ENCODE data around the gene LY6G5B. TPM values are rescaled to one million over a fixed set of nuclear protein-coding genes. Genes with fewer than 3 reads are reported as not detected.

LY6G5B gene
- total RNA-seq, 1 experiment from 2014 or later, result 14.4 TPM

DNA sequence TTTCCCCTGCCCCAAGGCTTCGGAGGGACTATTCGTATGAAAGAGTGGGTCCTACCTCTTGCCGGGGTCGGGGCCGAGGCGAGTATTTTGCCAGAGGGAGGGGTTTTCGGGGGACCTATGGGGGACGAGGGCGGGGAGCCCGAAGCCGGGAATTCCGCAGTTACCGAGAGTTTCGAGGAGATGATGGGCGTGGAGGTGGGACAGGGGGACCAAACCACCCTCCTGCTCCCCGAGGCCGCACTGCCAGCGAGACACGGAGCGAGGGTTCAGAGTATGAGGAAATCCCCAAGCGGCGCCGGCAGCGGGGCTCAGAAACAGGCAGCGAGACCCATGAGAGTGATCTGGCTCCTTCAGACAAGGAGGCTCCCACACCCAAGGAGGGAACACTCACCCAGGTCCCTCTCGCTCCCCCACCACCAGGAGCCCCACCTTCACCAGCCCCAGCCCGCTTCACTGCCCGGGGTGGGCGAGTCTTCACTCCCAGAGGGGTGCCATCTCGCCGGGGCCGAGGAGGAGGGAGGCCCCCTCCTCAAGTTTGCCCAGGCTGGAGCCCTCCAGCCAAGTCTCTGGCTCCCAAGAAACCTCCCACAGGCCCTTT, 38.0 kb upstream of the LY6G5B start:
- no TSS peak for BruUV-seq (replicated peaks)
- H3K27ac Mint-ChIP-seq (ENCODE audit: low read depth, unreplicated experiment), result peak overlapping the region; percentile 12
- no peak for DNase-seq (ENCODE audit: unreplicated experiment)
- H3K4me1 Mint-ChIP-seq (ENCODE audit: insufficient read depth, unreplicated experiment), result no peaks in the 10 kb centered on the region
- peaks cover 100% of the 10 kb centered on the region for H3K36me3 Mint-ChIP-seq (ENCODE audit: insufficient read depth, unreplicated experiment)
- ChIA-PET POLR2A (no interaction called here), CTCF (interaction anchor here (0.8 kb wide), 1 partner anchor 466 kb away, joined by 4 read pairs; no protein-coding TSS in a partner anchor)
- TF ChIP-seq, protein P1, sequence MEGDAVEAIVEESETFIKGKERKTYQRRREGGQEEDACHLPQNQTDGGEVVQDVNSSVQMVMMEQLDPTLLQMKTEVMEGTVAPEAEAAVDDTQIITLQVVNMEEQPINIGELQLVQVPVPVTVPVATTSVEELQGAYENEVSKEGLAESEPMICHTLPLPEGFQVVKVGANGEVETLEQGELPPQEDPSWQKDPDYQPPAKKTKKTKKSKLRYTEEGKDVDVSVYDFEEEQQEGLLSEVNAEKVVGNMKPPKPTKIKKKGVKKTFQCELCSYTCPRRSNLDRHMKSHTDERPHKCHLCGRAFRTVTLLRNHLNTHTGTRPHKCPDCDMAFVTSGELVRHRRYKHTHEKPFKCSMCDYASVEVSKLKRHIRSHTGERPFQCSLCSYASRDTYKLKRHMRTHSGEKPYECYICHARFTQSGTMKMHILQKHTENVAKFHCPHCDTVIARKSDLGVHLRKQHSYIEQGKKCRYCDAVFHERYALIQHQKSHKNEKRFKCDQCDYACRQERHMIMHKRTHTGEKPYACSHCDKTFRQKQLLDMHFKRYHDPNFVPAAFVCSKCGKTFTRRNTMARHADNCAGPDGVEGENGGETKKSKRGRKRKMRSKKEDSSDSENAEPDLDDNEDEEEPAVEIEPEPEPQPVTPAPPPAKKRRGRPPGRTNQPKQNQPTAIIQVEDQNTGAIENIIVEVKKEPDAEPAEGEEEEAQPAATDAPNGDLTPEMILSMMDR (IDR thresholded peaks at IDR 0.05; ENCODE audit: unreplicated experiment), result no peak
- H3K27me3 Mint-ChIP-seq (ENCODE audit: insufficient read depth, unreplicated experiment), result no peaks in the 10 kb centered on the region
- H3K4me3 Mint-ChIP-seq (ENCODE audit: unreplicated experiment), result no peak overlapping the region
- no peaks in the 10 kb centered on the region for H3K9me3 Mint-ChIP-seq (ENCODE audit: unreplicated experiment)
- intact Hi-C loops (cut with micrococcal nuclease), result no loop called here

GRCh38 chr6:31632279-31632946, 37.4 kb upstream of the LY6G5B start:
- BruUV-seq (replicated peaks), result no TSS peak
- H3K9me3 Mint-ChIP-seq (ENCODE audit: unreplicated experiment), result no peaks in the 10 kb centered on the region
- DNase-seq (ENCODE audit: unreplicated experiment), result no peak
- peaks cover 99% of the 10 kb centered on the region for H3K36me3 Mint-ChIP-seq (ENCODE audit: insufficient read depth, unreplicated experiment)
- H3K27me3 Mint-ChIP-seq (ENCODE audit: insufficient read depth, unreplicated experiment), result no peaks in the 10 kb centered on the region
- no peak overlapping the region for H3K4me3 Mint-ChIP-seq (ENCODE audit: unreplicated experiment)
- POLR2A ChIA-PET, result interaction anchor here (1.1 to 3.0 kb wide), 2 partner anchors 10 to 20 kb away, joined by 7 to 10 read pairs; partner anchors contain the start of gene BAG6
- H3K27ac Mint-ChIP-seq (ENCODE audit: low read depth, unreplicated experiment), result no peak overlapping the region
- no peaks in the 10 kb centered on the region for H3K4me1 Mint-ChIP-seq (ENCODE audit: insufficient read depth, unreplicated experiment)
- TF ChIP-seq, protein P1 (IDR thresholded peaks at IDR 0.05; ENCODE audit: unreplicated experiment), result no peak
- intact Hi-C loops (cut with micrococcal nuclease), result no loop called here
- CTCF ChIA-PET, result interaction anchor here (0.6 kb wide), 1 partner anchor 34 kb away, joined by 3 read pairs; no protein-coding TSS in a partner anchor

DNA sequence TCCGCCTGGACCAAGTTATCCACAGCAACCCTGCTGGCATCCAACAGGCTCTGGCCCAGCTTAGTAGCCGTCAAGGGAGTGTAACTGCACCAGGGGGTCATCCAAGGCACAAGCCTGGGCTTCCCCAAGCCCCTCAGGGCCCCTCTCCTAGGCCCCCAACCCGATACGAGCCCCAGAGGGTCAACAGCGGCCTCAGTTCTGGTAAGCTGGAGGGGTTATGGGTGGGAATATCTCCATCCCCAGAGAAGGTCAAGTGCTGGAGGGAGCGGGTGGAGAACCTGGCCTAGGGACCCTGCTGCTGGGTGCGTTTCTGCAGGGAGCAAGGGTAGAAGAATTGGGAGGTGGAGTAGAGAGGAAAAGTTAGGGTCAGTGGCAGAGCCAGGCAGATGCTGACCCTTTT, 36.3 kb upstream of the LY6G5B start:
- no peak overlapping the region for H3K4me3 Mint-ChIP-seq (ENCODE audit: unreplicated experiment)
- H3K36me3 Mint-ChIP-seq (ENCODE audit: insufficient read depth, unreplicated experiment), result peaks cover 97% of the 10 kb centered on the region
- no peaks in the 10 kb centered on the region for H3K4me1 Mint-ChIP-seq (ENCODE audit: insufficient read depth, unreplicated experiment)
- DNase-seq (ENCODE audit: unreplicated experiment), result no peak
- ChIA-PET CTCF (interaction anchor here (0.6 to 1.0 kb wide), 3 partner anchors 35 to 66 kb away, joined by 3 read pairs; no protein-coding TSS in a partner anchor), POLR2A (interaction anchor here (1.0 to 3.0 kb wide), 3 partner anchors 11 to 20 kb away, joined by 3 to 10 read pairs (median 7); partner anchors contain the start of gene BAG6)
- no peaks in the 10 kb centered on the region for H3K9me3 Mint-ChIP-seq (ENCODE audit: unreplicated experiment)
- no peaks in the 10 kb centered on the region for H3K27me3 Mint-ChIP-seq (ENCODE audit: insufficient read depth, unreplicated experiment)
- intact Hi-C loops (cut with micrococcal nuclease), result no loop called here
- TF ChIP-seq, protein P1 (IDR thresholded peaks at IDR 0.05; ENCODE audit: unreplicated experiment), result no peak
- no TSS peak for BruUV-seq (replicated peaks)
- H3K27ac Mint-ChIP-seq (ENCODE audit: low read depth, unreplicated experiment), result no peak overlapping the region

- peaks cover 93% of the 10 kb centered on the region for H3K36me3 Mint-ChIP-seq (ENCODE audit: insufficient read depth, unreplicated experiment)
- no peaks in the 10 kb centered on the region for H3K27me3 Mint-ChIP-seq (ENCODE audit: insufficient read depth, unreplicated experiment)
- H3K4me1 Mint-ChIP-seq (ENCODE audit: insufficient read depth, unreplicated experiment), result no peaks in the 10 kb centered on the region
- H3K4me3 Mint-ChIP-seq (ENCODE audit: unreplicated experiment), result no peak overlapping the region
- intact Hi-C loops (cut with micrococcal nuclease), result no loop called here
- no peak overlapping the region for H3K27ac Mint-ChIP-seq (ENCODE audit: low read depth, unreplicated experiment)
- DNase-seq (ENCODE audit: unreplicated experiment), result no peak
- CTCF ChIA-PET, result interaction anchor here (0.7 to 1.0 kb wide), 2 partner anchors 49 to 66 kb away, joined by 3 read pairs; no protein-coding TSS in a partner anchor
- no TSS peak for BruUV-seq (replicated peaks)
- TF ChIP-seq, protein P1 (IDR thresholded peaks at IDR 0.05; ENCODE audit: unreplicated experiment), result no peak
- POLR2A ChIA-PET, result interaction anchor here (1.0 to 3.0 kb wide), 2 partner anchors 12 to 19 kb away, joined by 3 to 10 read pairs; no protein-coding TSS in a partner anchor
- H3K9me3 Mint-ChIP-seq (ENCODE audit: unreplicated experiment), result no peaks in the 10 kb centered on the region
Measured at GRCh38 chr6:31634131-31634530, 35.6 kb upstream of the LY6G5B start.
